OCI-LY1 (cell line): Measurements from ENCODE around the gene ESPNL.

Experiments used
- H2AFZ ChIP-seq: fragments of 200-600 bp; sonication (generic), shearing (Covaris generic); 2 replicates; pipeline ENCODE4 v1.6.0; 2014; ENCODE audit warnings: antibody characterized with exemption, mild to moderate bottlenecking, low read length
- H3F3A ChIP-seq: fragments of 200-600 bp; sonication (generic), shearing (Covaris generic); 2 replicates; pipeline ENCODE4 v1.6.0; 2014; ENCODE audit warnings: mild to moderate bottlenecking, antibody characterized with exemption, low read length, moderate library complexity; ENCODE audit not compliant: insufficient read depth
- H3K27ac ChIP-seq: fragments of 200-600 bp; sonication (generic); 2 replicates; pipeline ENCODE4 v1.5.1; 2014; ENCODE audit warnings: low read length, mixed run types, mild to moderate bottlenecking, low read depth; ENCODE audit not compliant: poor library complexity, severe bottlenecking
- H3K27me3 ChIP-seq: fragments of 200-600 bp; sonication (generic); 2 replicates; pipeline ENCODE4 v1.6.0; 2014; ENCODE audit warnings: antibody characterized with exemption, mild to moderate bottlenecking, low read length, moderate library complexity; ENCODE audit not compliant: insufficient read depth
- H3K36me3 ChIP-seq: fragments of 200-600 bp; sonication (generic); 2 replicates; pipeline ENCODE4 v1.6.1; 2014; ENCODE audit warnings: mild to moderate bottlenecking, antibody characterized with exemption, low read length, moderate library complexity, mixed read lengths; ENCODE audit not compliant: insufficient read depth
- H3K4me1 ChIP-seq: fragments of 200-600 bp; sonication (generic); 2 replicates; pipeline ENCODE4 v1.5.1; 2014; ENCODE audit warnings: mild to moderate bottlenecking, low read length, moderate library complexity; ENCODE audit not compliant: insufficient read depth, severe bottlenecking
- H3K4me2 ChIP-seq: fragments of 200-600 bp; sonication (generic), shearing (Covaris generic); 2 replicates; pipeline ENCODE4 v1.6.1; 2014; ENCODE audit warnings: low read length
- H3K4me3 ChIP-seq: fragments of 200-600 bp; sonication (generic); 2 replicates; pipeline ENCODE4 v1.5.1; 2014; ENCODE audit warnings: low read length, low read depth, mild to moderate bottlenecking, mixed read lengths; ENCODE audit not compliant: poor library complexity, severe bottlenecking
- H3K79me2 ChIP-seq: fragments of 200-600 bp; shearing (Covaris generic); 2 replicates; pipeline ENCODE4 v1.6.1; 2016; ENCODE audit warnings: mixed run types, low read length, mixed read lengths; ENCODE audit not compliant: insufficient read depth
- H3K9ac ChIP-seq: fragments of 200-600 bp; sonication (generic), shearing (Covaris generic); 2 replicates; pipeline ENCODE4 v1.6.1; 2014; ENCODE audit warnings: mild to moderate bottlenecking, low read length, mixed read lengths
- H3K9me2 ChIP-seq: fragments of 200-600 bp; sonication (generic), shearing (Covaris generic); 2 replicates; pipeline ENCODE4 v1.6.1; 2014; ENCODE audit warnings: low read depth, mild to moderate bottlenecking, low read length, mixed read lengths
- H3K9me3 ChIP-seq: fragments of 200-600 bp; shearing (Covaris generic); 2 replicates; pipeline ENCODE4 v1.6.1; 2014; ENCODE audit warnings: low read length, mixed read lengths
- H4K20me1 ChIP-seq: fragments of 200-600 bp; sonication (generic), shearing (Covaris generic); 2 replicates; pipeline ENCODE4 v1.6.0; 2016; ENCODE audit warnings: mild to moderate bottlenecking, low read length; ENCODE audit not compliant: insufficient read depth
- CTCF ChIP-seq: fragments of 200-600 bp; sonication (generic), shearing (Covaris generic); IDR thresholded peaks from 2 replicates; pipeline ENCODE4 v1.5.1; 2017; ENCODE audit warnings: mild to moderate bottlenecking, antibody characterized with exemption, low read length, moderate library complexity, mixed read lengths
- EZH2 ChIP-seq: fragments of 200-600 bp; sonication (generic), shearing (Covaris generic); IDR thresholded peaks from 2 replicates; pipeline ENCODE4 v1.8.0; 2017; ENCODE audit warnings: borderline replicate concordance, mixed run types, mild to moderate bottlenecking, antibody characterized with exemption, low read length, moderate library complexity, mixed read lengths

ESPNL gene

GRCh38 chr2:238097201-238097987 lies 2.7 kb upstream of the ESPNL start:
- no peaks in the 10 kb centered on the region for H3F3A ChIP-seq
- no peak overlapping the region for H2AFZ ChIP-seq
- no peak overlapping the region for H3K4me2 ChIP-seq
- no peaks in the 10 kb centered on the region for H3K9me2 ChIP-seq
- TF ChIP-seq CTCF (no peak), EZH2 (no peak)
- H3K79me2 ChIP-seq, result no peaks in the 10 kb centered on the region
- peaks cover 12% of the 10 kb centered on the region; the same call in 1 of the 2 replicates for H3K27me3 ChIP-seq
- H4K20me1 ChIP-seq, result no peaks in the 10 kb centered on the region
- peaks cover 10% of the 10 kb centered on the region for H3K4me1 ChIP-seq
- peaks cover 7% of the 10 kb centered on the region; the same call in 1 of the 2 replicates for H3K36me3 ChIP-seq
- no peak overlapping the region for H3K9ac ChIP-seq
- no peaks in the 10 kb centered on the region for H3K9me3 ChIP-seq
- H3K27ac ChIP-seq, result no peak overlapping the region
- no peak overlapping the region for H3K4me3 ChIP-seq

DNA sequence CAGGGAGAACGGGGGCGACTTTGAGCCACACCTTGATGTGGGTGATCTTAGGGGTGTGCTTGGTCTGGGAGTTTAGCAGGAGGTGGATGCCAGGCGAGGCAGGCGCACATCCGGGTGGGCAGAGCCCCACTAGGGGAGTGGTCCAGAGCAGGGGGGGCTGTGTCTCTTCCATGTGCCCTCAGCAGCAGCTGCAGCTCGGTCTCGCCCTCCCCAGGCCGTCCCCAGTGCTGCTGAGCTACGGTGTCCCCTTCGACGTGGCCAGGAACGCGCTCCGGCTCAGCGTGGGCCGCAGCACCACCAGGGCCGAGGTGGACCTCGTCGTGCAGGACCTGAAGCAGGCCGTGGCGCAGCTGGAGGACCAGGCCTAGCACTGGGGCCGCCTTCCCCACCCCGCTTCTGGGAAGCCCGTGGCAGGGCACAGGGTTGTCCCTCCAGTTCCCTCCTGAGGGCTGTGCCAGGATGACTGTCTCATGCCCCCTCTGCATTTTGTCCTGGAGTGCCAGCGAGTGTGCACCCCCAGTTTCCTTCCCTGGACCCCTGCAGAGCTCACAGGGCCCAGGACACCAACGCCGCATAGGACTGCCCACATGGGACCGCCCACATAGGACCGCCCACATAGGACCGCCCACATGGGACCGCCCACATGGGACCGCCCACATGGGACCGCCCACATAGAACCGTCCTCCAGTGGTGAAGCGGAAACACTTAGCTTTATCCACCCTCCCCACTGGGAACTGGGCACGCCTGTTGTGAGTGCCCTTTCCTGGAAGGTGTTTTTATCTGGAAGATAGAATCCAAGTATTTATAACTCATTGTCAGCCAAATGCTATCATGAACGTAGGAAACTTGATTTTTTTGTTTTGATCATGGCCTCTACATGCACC lies 1.9 kb upstream of the ESPNL start:
- H3K79me2 ChIP-seq, result no peaks in the 10 kb centered on the region
- H2AFZ ChIP-seq, result no peak overlapping the region
- no peak overlapping the region for H3K27ac ChIP-seq
- TF ChIP-seq EZH2 (no peak), CTCF (no peak)
- no peaks in the 10 kb centered on the region for H4K20me1 ChIP-seq
- H3K36me3 ChIP-seq, result peaks cover 7% of the 10 kb centered on the region; the same call in 1 of the 2 replicates
- no peaks in the 10 kb centered on the region for H3K9me2 ChIP-seq
- H3K9ac ChIP-seq, result no peak overlapping the region
- no peaks in the 10 kb centered on the region for H3F3A ChIP-seq
- no peaks in the 10 kb centered on the region for H3K9me3 ChIP-seq
- peak overlapping the region; percentile 23 for H3K4me3 ChIP-seq
- H3K4me1 ChIP-seq, result peaks cover 10% of the 10 kb centered on the region
- peak overlapping the region; percentile 51 for H3K4me2 ChIP-seq
- H3K27me3 ChIP-seq, result peaks cover 12% of the 10 kb centered on the region

- TF ChIP-seq CTCF (no peak), EZH2 (no peak)
- Histone ChIP-seq H3K9me2 (no peaks in the 10 kb centered on the region), H3K27me3 (peaks cover 12% of the 10 kb centered on the region), H3K36me3 (peaks cover 7% of the 10 kb centered on the region; the same call in 1 of the 2 replicates), H3K4me3 (peak overlapping the region; percentile 23), H3K27ac (no peak overlapping the region), H4K20me1 (no peaks in the 10 kb centered on the region), H2AFZ (no peak overlapping the region), H3K4me2 (peak overlapping the region; percentile 51), H3F3A (no peaks in the 10 kb centered on the region), H3K79me2 (no peaks in the 10 kb centered on the region), H3K4me1 (peaks cover 10% of the 10 kb centered on the region), H3K9ac (no peak overlapping the region), H3K9me3 (no peaks in the 10 kb centered on the region)
Observed at GRCh38 chr2:238098901-238099713, 1.0 kb upstream of the ESPNL start.
